HepG2 (cell line): ENCODE data around the gene RFTN1. TPM values are rescaled to one million over a fixed set of nuclear protein-coding genes. Genes with fewer than 3 reads are reported as not detected.

Experiments used
- ATAC-seq: fragments of 200-7000 bp; cut with Tn5 transposase; 3 replicates; pipeline ENCODE4 v1.9.1; 2020; ENCODE audit warnings: mild to moderate bottlenecking, moderate library complexity
- BruUV-seq: library from RNA; stranded (reverse); fragments of 400-500 nt; replicated peaks from 2 replicates; lab custom pipeline; 2021; lab: Mats Ljungman, UMichigan
- CTCF ChIA-PET: fragments of 300-600 bp; formaldehyde crosslinking; extraction: SDS; loops from one replicate; lab custom pipeline; 2021; ENCODE audit warnings: low total read pairs, inconsistent platforms, low intra/inter-chr PET ratio; lab: Yijun Ruan, JAX
- POLR2A ChIA-PET: fragments of 350-600 bp; sonication (Branson Sonifier 250); formaldehyde crosslinking; loops from one replicate; lab custom pipeline; 2020; ENCODE audit warnings: antibody characterized with exemption, inconsistent platforms; lab: Yijun Ruan, JAX
- DNase-seq: peaks from one replicate; pipeline ENCODE4 v3.0.0-alpha.2; 2015; ENCODE audit warnings: low spot score
- FAIRE-seq: peaks from 3 replicates; lab custom pipeline; 2011; peaks lifted over from hg19 to GRCh38; lab: Jason Lieb, UNC
- H2AFZ ChIP-seq: one replicate; pipeline ENCODE4 v1.6.1; 2011; ENCODE audit warnings: low read length, inconsistent platforms
- H3K27ac ChIP-seq: fragments of 300-600 bp; 3 replicates; pipeline ENCODE4 v1.8.0; 2011; ENCODE audit warnings: mixed run types, mild to moderate bottlenecking, mixed read lengths, low read length, inconsistent platforms; ENCODE audit not compliant: insufficient read depth; ENCODE audit errors: extremely low read length
- H3K27me3 ChIP-seq, 2 experiments: fragments of 200-600 bp in 1 of 2; 2 replicates in 1 of 2; 3 replicates in 1 of 2; pipeline versions ENCODE4 v1.6.0 to v1.8.0; 2011; ENCODE audit warnings: low read length in 2 of 2, mild to moderate bottlenecking in 2 of 2, moderate library complexity in 2 of 2, inconsistent platforms in 1 of 2; ENCODE audit not compliant: insufficient read depth in 2 of 2, control insufficient read depth in 1 of 2
- H3K36me3 ChIP-seq, 2 experiments: fragments of 200-600 bp in 1 of 2; replicated peaks in 1 of 2; 2 replicates in 1 of 2; 3 replicates in 1 of 2; pipeline versions ENCODE4 v1.5.1 to v1.8.0; 2011; ENCODE audit warnings: low read length in 2 of 2, inconsistent platforms in 1 of 2; ENCODE audit not compliant: insufficient read depth in 2 of 2, control insufficient read depth in 1 of 2
- H3K4me1 ChIP-seq: 2 replicates; pipeline ENCODE4 v1.5.1; 2012; ENCODE audit warnings: low read length, inconsistent platforms; ENCODE audit not compliant: insufficient read depth
- H3K4me2 ChIP-seq: 2 replicates; pipeline ENCODE4 v1.6.0; 2011; ENCODE audit warnings: low read depth, low read length, inconsistent platforms
- H3K4me3 ChIP-seq, 3 experiments: fragments of 200-600 bp in 1 of 3; sonication (generic), shearing (Covaris generic) in 1 of 3; replicated peaks in 1 of 3; 2 replicates each; pipeline ENCODE4 v1.5.1; 2011 to 2016; ENCODE audit warnings: low read length in 3 of 3, inconsistent platforms in 2 of 3, low read depth in 2 of 3, mild to moderate bottlenecking in 2 of 3, control low read depth in 1 of 3, mixed read lengths in 1 of 3; ENCODE audit not compliant: insufficient read depth in 1 of 3
- H3K79me2 ChIP-seq: one replicate; pipeline ENCODE4 v1.6.1; 2011; ENCODE audit warnings: low read length, inconsistent platforms; ENCODE audit not compliant: insufficient read depth
- H3K9ac ChIP-seq: 2 replicates; pipeline ENCODE4 v1.6.0; 2011; ENCODE audit warnings: mild to moderate bottlenecking, low read depth, low read length, inconsistent platforms; ENCODE audit not compliant: insufficient read depth
- H3K9me3 ChIP-seq: 2 replicates; pipeline ENCODE4 v1.5.1; 2012; ENCODE audit warnings: mild to moderate bottlenecking, low read length
- H4K20me1 ChIP-seq: 2 replicates; pipeline ENCODE4 v1.6.0; 2011; ENCODE audit warnings: inconsistent platforms, mild to moderate bottlenecking, low read length, moderate library complexity; ENCODE audit not compliant: insufficient read depth
- CSRNP1 ChIP-seq: sonication (generic); formaldehyde crosslinking; IDR thresholded peaks from 2 replicates; pipeline ENCODE4 v1.8.1; 2023; ENCODE audit warnings: mild to moderate bottlenecking, missing genetic modification reagents
- EED ChIP-seq: sonication (generic); formaldehyde crosslinking; IDR thresholded peaks from 2 replicates; pipeline ENCODE4 v1.5.0; 2020; ENCODE audit warnings: mild to moderate bottlenecking, missing genetic modification reagents
- GATAD1 ChIP-seq: IDR thresholded peaks from 2 replicates; pipeline ENCODE4 v1.6.1; 2016; ENCODE audit warnings: missing genetic modification reagents, missing compliant biosample characterization
- HIC2 ChIP-seq: sonication (generic); formaldehyde crosslinking; IDR thresholded peaks from 2 replicates; pipeline ENCODE4 v1.9.0; 2022; ENCODE audit warnings: low read depth, missing genetic modification reagents
- HNRNPLL ChIP-seq: fragments of 200-400 bp; formaldehyde crosslinking; IDR thresholded peaks from 2 replicates; pipeline ENCODE4 v1.6.1; 2017; ENCODE audit warnings: mild to moderate bottlenecking, low read depth, low read length; ENCODE audit not compliant: poor library complexity, severe bottlenecking
- PCBP1 ChIP-seq: fragments of 200-400 bp; formaldehyde crosslinking; IDR thresholded peaks from 2 replicates; pipeline ENCODE4 v1.6.1; 2017; ENCODE audit warnings: mild to moderate bottlenecking, low read depth, low read length, borderline replicate concordance
- PHF20 ChIP-seq: sonication (generic); formaldehyde crosslinking; IDR thresholded peaks from 2 replicates; pipeline ENCODE4 v1.5.0; 2020; ENCODE audit warnings: mild to moderate bottlenecking, missing genetic modification reagents
- PLSCR1 ChIP-seq: sonication (generic); formaldehyde crosslinking; IDR thresholded peaks from 2 replicates; pipeline ENCODE4 v1.5.0; 2020; ENCODE audit warnings: missing genetic modification reagents, mild to moderate bottlenecking, borderline replicate concordance
- ZFP1 ChIP-seq: IDR thresholded peaks from 2 replicates; pipeline ENCODE4 v1.6.1; 2016
- ZNF446 ChIP-seq: sonication (generic); formaldehyde crosslinking; IDR thresholded peaks from 2 replicates; pipeline ENCODE4 v1.5.0; 2020; ENCODE audit warnings: mild to moderate bottlenecking, missing genetic modification reagents
- ZNF513 ChIP-seq: sonication (generic); formaldehyde crosslinking; conservative IDR thresholded peaks from 2 replicates; pipeline ENCODE4 v1.5.0; 2020; ENCODE audit warnings: missing genetic modification reagents
- ZNF552 ChIP-seq: sonication (generic); formaldehyde crosslinking; IDR thresholded peaks from 2 replicates; pipeline ENCODE4 v1.9.0; 2022; ENCODE audit warnings: missing genetic modification reagents, mild to moderate bottlenecking, borderline replicate concordance
- ZNF589 ChIP-seq: sonication (generic); formaldehyde crosslinking; conservative IDR thresholded peaks from 2 replicates; pipeline ENCODE4 v1.8.0; 2022; ENCODE audit warnings: mild to moderate bottlenecking, moderate library complexity, missing genetic modification reagents
- ZNF737 ChIP-seq: sonication (generic); formaldehyde crosslinking; IDR thresholded peaks from 2 replicates; pipeline ENCODE4 v1.5.0; 2020; ENCODE audit warnings: missing genetic modification reagents, mild to moderate bottlenecking, borderline replicate concordance
- ZNF75D ChIP-seq: sonication (generic); formaldehyde crosslinking; IDR thresholded peaks from 2 replicates; pipeline ENCODE4 v1.8.1; 2023; ENCODE audit warnings: missing genetic modification reagents, mild to moderate bottlenecking, borderline replicate concordance
- WGBS: methylation state at CpG from one replicate; pipeline ENCODE4 v1.1.6; 2017; ENCODE audit warnings: low lambda C conversion rate; 5-methylcytosine and 5-hydroxymethylcytosine counted together
- in situ Hi-C: cut with HindIII; loops from 2 replicates; pipeline ENCODE4 v1.10.0; 2017; ENCODE audit warnings: low pct_unique_long_range_greater_than_20kb; ENCODE audit not compliant: extremely low pct_ligation_motif_present
- intact Hi-C: fragments of 100-400 bp; cut with micrococcal nuclease; formaldehyde crosslinking; loops from one replicate; pipeline ENCODE4 v1.10.0; 2022; ENCODE audit not compliant: unreplicated experiment
- polyA plus RNA-seq, 8 experiments: library from polyadenylated mRNA; depleted of rRNA in 3 of 8; stranded (reverse) in 7 of 8; unstranded in 1 of 8; fragments of >200 nt; fragmentation: Illumina TruSeq in 4 of 8; extraction: Trizol in 4 of 8; gene quantifications; 2 replicates each; pipeline versions ENCODE4 v1.2.1 to v1.2.3, GENCODE V29; 2011 to 2016; ENCODE audit warnings: low read depth in 4 of 8, missing spikeins in 1 of 8, mixed read lengths in 1 of 8; ENCODE audit not compliant: insufficient read depth in 1 of 8
- total RNA-seq, 5 experiments: library from RNA; depleted of rRNA; stranded (reverse); fragments of >200 nt; fragmentation: Illumina TruSeq; extraction: Trizol; gene quantifications; 2 replicates each; pipeline ENCODE4 v1.2.3, GENCODE V29; 2016; ENCODE audit warnings: low read depth in 1 of 5

RFTN1 gene
- total and polyA plus RNA-seq, 2 of the 13 experiments (the other 11 are each of a cell fraction or from before 2014, with no cell fraction given) = not detected

- no peak for TF ChIP-seq PLSCR1
- TF ChIP-seq, all 625 proteins: peak for 0
Measured at GRCh38 chr3:16313886-16314645, 199.4 kb downstream of the RFTN1 start (continued).

- no peaks in the 10 kb centered on the region for H3K27me3 ChIP-seq
- H4K20me1 ChIP-seq = no peaks in the 10 kb centered on the region
- TF ChIP-seq EED (CRISPR knock-in tag) (no peak), HNRNPLL (no peak), PCBP1 (no peak), ZNF513 (CRISPR knock-in tag) (no peak), GATAD1 (CRISPR knock-in tag) (no peak), ZNF75D (no peak), ZNF589 (CRISPR knock-in tag) (no peak), HIC2 (CRISPR knock-in tag) (no peak), ZNF446 (CRISPR knock-in tag) (no peak), CSRNP1 (no peak), PHF20 (CRISPR knock-in tag) (no peak), ZFP1 (CRISPR knock-in tag) (no peak), ZNF737 (CRISPR knock-in tag) (no peak), ZNF552 (CRISPR knock-in tag) (no peak)
- H3K27ac ChIP-seq = no peak overlapping the region
- intact Hi-C loops = no loop called here
- no peaks in the 10 kb centered on the region for H3K9me3 ChIP-seq
- H2AFZ ChIP-seq = no peak overlapping the region
- WGBS = 81% methylated on average over 5 of the region's 6 CpGs
- BruUV-seq = no TSS peak
- ChIA-PET POLR2A (no interaction called here), CTCF (no interaction called here)
- H3K4me3 ChIP-seq = no peak overlapping the region
- FAIRE-seq (no peak), DNase-seq (no peak), ATAC-seq (peak; percentile 34; the same call in 2 of the 3 replicates)
- no peak overlapping the region for H3K9ac ChIP-seq
- peaks cover 10% of the 10 kb centered on the region; the same call in 1 of the 2 replicates for H3K4me1 ChIP-seq
- H3K79me2 ChIP-seq = peaks cover 2% of the 10 kb centered on the region
- in situ Hi-C loops = no loop called here
- no peak overlapping the region for H3K4me2 ChIP-seq
- H3K36me3 ChIP-seq = peaks cover 8 to 34% of the 10 kb centered on the region in 2 experiments; a peak in 4 of 5 replicates
Measured at GRCh38 chr3:16311960-16312451, 201.5 kb downstream of the RFTN1 start.
